ENCODE data around the gene PHF3.

DNA sequence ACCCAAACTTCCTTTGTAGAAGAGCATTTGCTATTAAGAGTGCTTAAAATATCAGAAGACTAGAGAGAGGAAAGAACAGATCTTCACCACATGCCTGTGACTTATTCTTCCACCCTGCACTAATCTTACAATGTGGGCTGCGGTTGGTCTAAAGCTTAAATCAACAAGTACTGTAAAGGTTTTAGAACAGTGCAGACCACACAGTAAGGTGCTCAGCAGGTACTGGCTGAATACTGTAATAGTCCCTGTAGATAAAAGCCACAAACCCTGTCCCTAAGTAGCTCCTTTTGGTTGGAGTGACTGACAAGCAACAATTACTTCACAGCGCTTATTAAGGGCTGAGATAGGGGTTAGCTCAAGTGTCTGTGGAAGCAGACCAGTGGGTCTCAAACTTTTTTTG, 972 bp upstream of the PHF3 start:
- TF ChIP-seq, protein P1, sequence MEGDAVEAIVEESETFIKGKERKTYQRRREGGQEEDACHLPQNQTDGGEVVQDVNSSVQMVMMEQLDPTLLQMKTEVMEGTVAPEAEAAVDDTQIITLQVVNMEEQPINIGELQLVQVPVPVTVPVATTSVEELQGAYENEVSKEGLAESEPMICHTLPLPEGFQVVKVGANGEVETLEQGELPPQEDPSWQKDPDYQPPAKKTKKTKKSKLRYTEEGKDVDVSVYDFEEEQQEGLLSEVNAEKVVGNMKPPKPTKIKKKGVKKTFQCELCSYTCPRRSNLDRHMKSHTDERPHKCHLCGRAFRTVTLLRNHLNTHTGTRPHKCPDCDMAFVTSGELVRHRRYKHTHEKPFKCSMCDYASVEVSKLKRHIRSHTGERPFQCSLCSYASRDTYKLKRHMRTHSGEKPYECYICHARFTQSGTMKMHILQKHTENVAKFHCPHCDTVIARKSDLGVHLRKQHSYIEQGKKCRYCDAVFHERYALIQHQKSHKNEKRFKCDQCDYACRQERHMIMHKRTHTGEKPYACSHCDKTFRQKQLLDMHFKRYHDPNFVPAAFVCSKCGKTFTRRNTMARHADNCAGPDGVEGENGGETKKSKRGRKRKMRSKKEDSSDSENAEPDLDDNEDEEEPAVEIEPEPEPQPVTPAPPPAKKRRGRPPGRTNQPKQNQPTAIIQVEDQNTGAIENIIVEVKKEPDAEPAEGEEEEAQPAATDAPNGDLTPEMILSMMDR (IDR thresholded peaks at IDR 0.05; ENCODE audit: insufficient read depth, low read depth, low read length): no peak
- no peak for TF ChIP-seq EZH2 (IDR thresholded peaks at IDR 0.05; ENCODE audit: insufficient read depth, low read length)

Measured in astrocyte (in vitro differentiated cells and primary cell).